Measurements from ENCODE around the gene DLG3.

- TF ChIP-seq CTCF (IDR thresholded peaks at IDR 0.05 in 4 of 5, conservative IDR thresholded peaks at IDR 0.05 in 1 of 5) = no peak
- no peak for TF ChIP-seq POLR2A (IDR thresholded peaks at IDR 0.05)
Observed at GRCh38 chrX:70453024-70453618, 8.5 kb downstream of the DLG3 start.
